IPS-18a (cell line): ENCODE measurements around the gene SDK1.

Experiments used
- H3K27ac ChIP-seq: one replicate; pipeline ENCODE4 v1.5.1; 2013; ENCODE audit warnings: low read length
- H3K27me3 ChIP-seq: one replicate; pipeline ENCODE4 v1.6.1; 2013; ENCODE audit warnings: mild to moderate bottlenecking, low read length; ENCODE audit not compliant: control insufficient read depth, insufficient read depth
- H3K36me3 ChIP-seq: one replicate; pipeline ENCODE4 v1.6.1; 2013; ENCODE audit warnings: low read depth, low read length; ENCODE audit not compliant: control insufficient read depth
- H3K4me1 ChIP-seq: one replicate; pipeline ENCODE4 v1.6.1; 2013; ENCODE audit warnings: low read depth, low read length; ENCODE audit not compliant: control insufficient read depth
- H3K4me3 ChIP-seq: one replicate; pipeline ENCODE4 v1.5.1; 2013; ENCODE audit warnings: low read length
- H3K9ac ChIP-seq: one replicate; pipeline ENCODE4 v1.6.1; 2013; ENCODE audit warnings: mild to moderate bottlenecking, low read length, moderate library complexity
- H3K9me3 ChIP-seq: one replicate; pipeline ENCODE4 v1.6.1; 2013; ENCODE audit warnings: low read depth, low read length; ENCODE audit not compliant: control insufficient read depth

SDK1 gene

GRCh38 chr7:4201566-4201965 lies 900.5 kb downstream of the SDK1 start:
- H3K27me3 ChIP-seq: no peaks in the 10 kb centered on the region
- H3K27ac ChIP-seq: no peak overlapping the region
- H3K4me3 ChIP-seq: no peak overlapping the region
- H3K9me3 ChIP-seq: no peaks in the 10 kb centered on the region
- H3K36me3 ChIP-seq: no peaks in the 10 kb centered on the region
- no peaks in the 10 kb centered on the region for H3K4me1 ChIP-seq
- H3K9ac ChIP-seq: no peak overlapping the region

GRCh38 chr7:4202154-4202736 lies 901.2 kb downstream of the SDK1 start:
- Histone ChIP-seq H3K4me1 (no peaks in the 10 kb centered on the region), H3K9me3 (no peaks in the 10 kb centered on the region), H3K4me3 (no peak overlapping the region), H3K27me3 (no peaks in the 10 kb centered on the region), H3K27ac (no peak overlapping the region), H3K36me3 (no peaks in the 10 kb centered on the region), H3K9ac (no peak overlapping the region)

- no peak overlapping the region for H3K4me3 ChIP-seq
- H3K36me3 ChIP-seq: no peaks in the 10 kb centered on the region
- H3K27me3 ChIP-seq: no peaks in the 10 kb centered on the region
- H3K27ac ChIP-seq: no peak overlapping the region
- H3K4me1 ChIP-seq: no peaks in the 10 kb centered on the region
- H3K9ac ChIP-seq: no peak overlapping the region
- H3K9me3 ChIP-seq: no peaks in the 10 kb centered on the region
Observed at GRCh38 chr7:4202954-4203353, 901.9 kb downstream of the SDK1 start.

GRCh38 chr7:4203626-4204512 lies 902.8 kb downstream of the SDK1 start:
- Histone ChIP-seq H3K36me3 (no peaks in the 10 kb centered on the region), H3K4me1 (no peaks in the 10 kb centered on the region), H3K4me3 (no peak overlapping the region), H3K9me3 (no peaks in the 10 kb centered on the region), H3K27me3 (no peaks in the 10 kb centered on the region), H3K27ac (no peak overlapping the region), H3K9ac (no peak overlapping the region)

- H3K4me3 ChIP-seq: no peak overlapping the region
- H3K4me1 ChIP-seq: no peaks in the 10 kb centered on the region
- no peaks in the 10 kb centered on the region for H3K9me3 ChIP-seq
- no peaks in the 10 kb centered on the region for H3K27me3 ChIP-seq
- H3K27ac ChIP-seq: no peak overlapping the region
- H3K36me3 ChIP-seq: no peaks in the 10 kb centered on the region
- H3K9ac ChIP-seq: no peak overlapping the region
Observed at GRCh38 chr7:4204513-4205165, 903.6 kb downstream of the SDK1 start.

GRCh38 chr7:4205828-4206227 lies 904.8 kb downstream of the SDK1 start:
- H3K27ac ChIP-seq: no peak overlapping the region
- H3K27me3 ChIP-seq: no peaks in the 10 kb centered on the region
- no peak overlapping the region for H3K9ac ChIP-seq
- H3K4me3 ChIP-seq: no peak overlapping the region
- no peaks in the 10 kb centered on the region for H3K36me3 ChIP-seq
- no peaks in the 10 kb centered on the region for H3K9me3 ChIP-seq
- no peaks in the 10 kb centered on the region for H3K4me1 ChIP-seq

GRCh38 chr7:4207011-4207410 lies 906.0 kb downstream of the SDK1 start:
- H3K9ac ChIP-seq: no peak overlapping the region
- H3K27me3 ChIP-seq: no peaks in the 10 kb centered on the region
- H3K9me3 ChIP-seq: no peaks in the 10 kb centered on the region
- H3K4me3 ChIP-seq: no peak overlapping the region
- H3K36me3 ChIP-seq: no peaks in the 10 kb centered on the region
- H3K4me1 ChIP-seq: no peaks in the 10 kb centered on the region
- no peak overlapping the region for H3K27ac ChIP-seq

GRCh38 chr7:4208086-4208485 lies 907.0 kb downstream of the SDK1 start:
- Histone ChIP-seq H3K9me3 (no peaks in the 10 kb centered on the region), H3K9ac (no peak overlapping the region), H3K4me3 (no peak overlapping the region), H3K4me1 (no peaks in the 10 kb centered on the region), H3K27ac (no peak overlapping the region), H3K36me3 (no peaks in the 10 kb centered on the region), H3K27me3 (no peaks in the 10 kb centered on the region)

- Histone ChIP-seq H3K9me3 (no peaks in the 10 kb centered on the region), H3K4me1 (no peaks in the 10 kb centered on the region), H3K27me3 (no peaks in the 10 kb centered on the region), H3K9ac (no peak overlapping the region), H3K4me3 (no peak overlapping the region), H3K27ac (no peak overlapping the region), H3K36me3 (no peaks in the 10 kb centered on the region)
Observed at GRCh38 chr7:4208586-4208985, 907.5 kb downstream of the SDK1 start.

GRCh38 chr7:4209126-4209525 lies 908.1 kb downstream of the SDK1 start:
- H3K27me3 ChIP-seq: no peaks in the 10 kb centered on the region
- H3K9me3 ChIP-seq: no peaks in the 10 kb centered on the region
- H3K4me3 ChIP-seq: no peak overlapping the region
- H3K4me1 ChIP-seq: no peaks in the 10 kb centered on the region
- H3K36me3 ChIP-seq: no peaks in the 10 kb centered on the region
- no peak overlapping the region for H3K27ac ChIP-seq
- H3K9ac ChIP-seq: no peak overlapping the region

GRCh38 chr7:4209966-4210365 lies 908.9 kb downstream of the SDK1 start:
- no peaks in the 10 kb centered on the region for H3K4me1 ChIP-seq
- no peaks in the 10 kb centered on the region for H3K36me3 ChIP-seq
- H3K9me3 ChIP-seq: no peaks in the 10 kb centered on the region
- H3K9ac ChIP-seq: no peak overlapping the region
- no peaks in the 10 kb centered on the region for H3K27me3 ChIP-seq
- no peak overlapping the region for H3K4me3 ChIP-seq
- no peak overlapping the region for H3K27ac ChIP-seq
